ENCODE results near the gene CELF2. TPM values are rescaled to one million over a fixed set of nuclear protein-coding genes. Genes with fewer than 3 reads are reported as not detected.

Gene CELF2
- 100 to 1,000 TPM; 165 to 181 TPM for total RNA-seq

DNA sequence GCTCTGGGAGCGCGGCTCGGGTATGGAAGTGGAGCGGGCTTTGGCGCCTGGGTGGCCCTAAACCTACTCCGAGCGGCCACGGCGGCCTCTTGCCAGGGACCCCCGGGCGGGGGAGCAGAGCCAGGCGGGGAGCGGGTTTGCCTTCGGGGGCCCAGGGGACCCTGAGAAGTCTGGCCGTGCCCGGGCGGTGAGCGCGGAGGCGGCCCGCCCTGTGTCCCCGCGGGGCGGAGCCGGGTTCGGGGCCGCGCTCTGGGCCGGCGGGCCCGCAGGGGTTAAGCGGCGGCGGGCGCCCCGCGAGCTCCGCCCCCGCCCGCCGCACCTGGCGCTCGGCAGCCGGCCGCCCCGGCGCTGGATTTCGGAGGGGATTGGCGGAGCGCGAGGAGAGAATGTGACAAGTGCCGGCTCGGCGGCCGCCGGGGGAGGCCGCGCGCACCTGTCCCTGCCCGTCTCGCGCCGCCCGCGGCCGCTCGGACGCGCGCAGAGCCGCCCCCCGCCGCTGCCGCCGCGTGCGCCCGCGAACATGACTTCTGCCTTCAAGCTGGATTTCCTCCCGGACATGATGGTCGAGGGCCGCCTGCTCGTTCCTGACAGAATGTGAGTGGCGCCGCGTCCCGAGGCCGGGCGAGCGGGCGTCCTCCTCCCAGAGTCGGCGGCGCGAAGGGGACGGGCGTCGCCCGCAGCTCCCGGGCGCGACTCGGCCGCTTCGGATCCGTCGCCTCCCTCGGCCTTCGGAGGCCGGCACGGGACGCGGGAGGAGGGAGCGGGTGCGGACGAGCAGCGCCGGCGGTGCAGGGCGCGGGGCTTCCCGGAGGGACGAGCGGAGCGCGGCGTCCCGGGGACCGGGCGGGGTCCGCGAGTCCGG is at the start of gene CELF2:
TSS of gene CELF2 (plus strand) at position 303 of the 862 bp plus-strand sequence. CDS start at position 521, 218 bp downstream.
- ChIA-PET CTCF (no interaction called here), POLR2A (interaction anchor here (1.0 kb wide), 1 partner anchor 128 kb away, joined by 3 read pairs; no protein-coding TSS in a partner anchor)
- DNase-seq: peak; percentile 64

DNA sequence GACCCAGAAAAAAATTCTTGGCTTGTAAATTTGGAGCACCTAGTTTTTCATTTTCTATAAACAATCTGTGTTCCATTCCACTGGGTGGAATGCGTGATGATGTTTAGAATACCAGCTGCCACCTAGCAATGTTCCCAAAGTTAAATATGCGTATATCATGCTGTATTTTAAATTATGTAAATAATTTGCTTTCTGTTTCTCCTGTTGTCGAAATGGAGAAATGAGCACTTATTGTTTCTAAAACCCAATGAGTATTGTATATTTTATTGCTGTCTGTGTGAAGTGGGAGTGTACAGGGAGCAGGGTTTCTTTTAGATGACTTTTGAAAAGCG is 49.4 kb upstream of the CELF2 start:
- no peak for DNase-seq
- Mint-ChIP-seq H3K36me3 (ENCODE audit: low read depth) (no peaks in the 10 kb centered on the region), H3K4me1 (no peaks in the 10 kb centered on the region), H3K4me3 (no peak overlapping the region), H3K27ac (no peak overlapping the region), H3K9me3 (no peaks in the 10 kb centered on the region), H3K27me3 (peaks cover 15% of the 10 kb centered on the region)
- POLR2A ChIA-PET: no interaction called here
- CTCF ChIA-PET: no interaction called here

More for the DNA sequence above, at the start of gene CELF2:
- Mint-ChIP-seq H3K4me1 (peaks cover 22% of the 10 kb centered on the region), H3K4me3 (peak within 1 kb of the TSS; percentile 80), H3K27me3 (peaks cover 76% of the 10 kb centered on the region), H3K27ac (peak within 1 kb of the TSS; percentile 34), H3K36me3 (ENCODE audit: low read depth) (peaks cover 3% of the 10 kb centered on the region), H3K9me3 (no peaks in the 10 kb centered on the region)

- no peaks in the 10 kb centered on the region for H3K4me1 Mint-ChIP-seq
- H3K27me3 Mint-ChIP-seq: peaks cover 37% of the 10 kb centered on the region
- POLR2A ChIA-PET: no interaction called here
- CTCF ChIA-PET: no interaction called here
- H3K36me3 Mint-ChIP-seq (ENCODE audit: low read depth): no peaks in the 10 kb centered on the region
- H3K9me3 Mint-ChIP-seq: peaks cover 3% of the 10 kb centered on the region
- H3K4me3 Mint-ChIP-seq: no peak overlapping the region
- H3K27ac Mint-ChIP-seq: no peak overlapping the region
- no peak for DNase-seq
Measured at GRCh38 chr10:10973310-10973709, 44.4 kb upstream of the CELF2 start.

DNA sequence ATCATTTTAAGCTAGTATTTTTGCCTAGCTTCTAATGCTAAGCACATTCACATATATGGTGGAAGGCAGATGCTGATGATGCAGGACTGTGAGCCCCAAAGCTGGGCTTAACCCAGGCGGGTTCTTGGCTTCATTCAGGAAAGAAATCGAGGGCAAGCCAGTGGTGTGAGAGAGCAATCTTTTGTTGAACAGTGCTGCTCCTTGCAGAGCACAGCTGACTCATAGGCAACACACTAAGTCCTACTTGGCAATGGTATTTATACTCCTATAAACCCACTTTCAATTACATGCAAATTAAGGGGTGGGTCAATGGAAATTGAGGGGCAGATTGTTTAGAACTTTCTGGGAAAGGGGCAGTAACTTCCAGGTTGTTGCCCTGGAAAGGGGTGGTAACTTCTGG is 42.0 kb upstream of the CELF2 start:
- DNase-seq: no peak
- no peak overlapping the region for H3K27ac Mint-ChIP-seq
- H3K4me1 Mint-ChIP-seq: no peaks in the 10 kb centered on the region
- peaks cover 35% of the 10 kb centered on the region for H3K27me3 Mint-ChIP-seq
- H3K4me3 Mint-ChIP-seq: no peak overlapping the region
- H3K36me3 Mint-ChIP-seq (ENCODE audit: low read depth): no peaks in the 10 kb centered on the region
- peaks cover 3% of the 10 kb centered on the region for H3K9me3 Mint-ChIP-seq
- CTCF ChIA-PET: no interaction called here
- POLR2A ChIA-PET: no interaction called here

DNA sequence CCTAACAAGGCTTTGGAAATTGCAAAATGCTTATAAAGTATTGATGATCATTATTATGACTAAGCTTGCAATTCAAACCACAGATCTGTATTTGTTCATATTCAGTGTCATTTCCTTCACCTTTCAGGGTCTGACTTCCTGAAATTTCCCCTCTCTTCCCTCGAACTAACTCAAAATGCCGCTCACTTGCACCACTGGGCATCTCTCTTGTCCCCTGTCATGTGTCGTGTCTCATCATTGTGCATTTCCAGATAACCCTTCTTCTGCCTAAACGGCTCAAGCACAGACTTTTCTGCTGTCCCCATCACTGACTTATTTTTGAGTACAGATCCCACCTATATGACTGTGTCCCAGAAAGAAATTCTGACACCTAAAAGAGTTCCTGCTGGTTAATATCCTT is 41.0 kb upstream of the CELF2 start:
- no peak for DNase-seq
- ChIA-PET CTCF (no interaction called here), POLR2A (no interaction called here)
- no peak overlapping the region for H3K4me3 Mint-ChIP-seq
- no peaks in the 10 kb centered on the region for H3K4me1 Mint-ChIP-seq
- H3K9me3 Mint-ChIP-seq: peaks cover 3% of the 10 kb centered on the region
- H3K27me3 Mint-ChIP-seq: peaks cover 30% of the 10 kb centered on the region
- H3K27ac Mint-ChIP-seq: no peak overlapping the region
- no peaks in the 10 kb centered on the region for H3K36me3 Mint-ChIP-seq (ENCODE audit: low read depth)

- POLR2A ChIA-PET: no interaction called here
- Mint-ChIP-seq H3K4me3 (no peak overlapping the region), H3K27me3 (peaks cover 28% of the 10 kb centered on the region)
Measured at GRCh38 chr10:10977226-10977956, 40.3 kb upstream of the CELF2 start.

GRCh38 chr10:10977978-10978377 is 39.7 kb upstream of the CELF2 start:
- Mint-ChIP-seq H3K4me1 (no peaks in the 10 kb centered on the region), H3K27me3 (peaks cover 25% of the 10 kb centered on the region), H3K9me3 (peaks cover 3% of the 10 kb centered on the region), H3K27ac (no peak overlapping the region), H3K36me3 (ENCODE audit: low read depth) (no peaks in the 10 kb centered on the region), H3K4me3 (no peak overlapping the region)
- DNase-seq: no peak
- ChIA-PET POLR2A (no interaction called here), CTCF (no interaction called here)

More at GRCh38 chr10:10977226-10977956, 40.3 kb upstream of the CELF2 start:
- Mint-ChIP-seq H3K36me3 (ENCODE audit: low read depth) (no peaks in the 10 kb centered on the region), H3K9me3 (peaks cover 3% of the 10 kb centered on the region), H3K4me1 (no peaks in the 10 kb centered on the region), H3K27ac (no peak overlapping the region)
- CTCF ChIA-PET: no interaction called here
- DNase-seq: no peak

GRCh38 chr10:10985361-10985760 is 32.3 kb upstream of the CELF2 start:
- H3K27me3 Mint-ChIP-seq: peaks cover 20% of the 10 kb centered on the region
- no peaks in the 10 kb centered on the region for H3K4me1 Mint-ChIP-seq
- no peak overlapping the region for H3K27ac Mint-ChIP-seq
- ChIA-PET POLR2A (no interaction called here), CTCF (no interaction called here)
- H3K9me3 Mint-ChIP-seq: peaks cover 4% of the 10 kb centered on the region
- no peak for DNase-seq
- H3K36me3 Mint-ChIP-seq (ENCODE audit: low read depth): no peaks in the 10 kb centered on the region
- no peak overlapping the region for H3K4me3 Mint-ChIP-seq

DNA sequence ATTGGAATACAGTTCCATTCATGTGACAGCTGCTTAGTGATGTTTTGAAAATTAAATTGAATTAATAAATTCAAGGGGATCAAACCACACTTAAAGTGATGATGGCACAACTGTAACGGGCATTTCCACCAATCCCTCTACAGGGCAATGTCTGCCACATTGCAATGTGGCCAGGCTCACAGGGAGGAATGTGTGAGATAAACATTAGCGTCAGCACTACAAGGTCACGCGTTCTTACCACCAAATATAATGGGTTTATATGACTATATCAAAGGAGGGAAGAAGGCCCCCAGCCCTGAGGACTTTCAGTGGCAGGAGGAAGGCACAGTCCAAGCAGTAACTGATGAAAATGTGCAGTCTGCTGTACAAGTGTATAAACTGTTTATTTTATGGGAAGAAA is 31.1 kb upstream of the CELF2 start:
- no peak for DNase-seq
- H3K4me1 Mint-ChIP-seq: no peaks in the 10 kb centered on the region
- H3K27ac Mint-ChIP-seq: no peak overlapping the region
- no peak overlapping the region for H3K4me3 Mint-ChIP-seq
- H3K27me3 Mint-ChIP-seq: peaks cover 29% of the 10 kb centered on the region
- ChIA-PET CTCF (interaction anchor here (0.7 kb wide), 1 partner anchor 895 kb away, joined by 3 read pairs; no protein-coding TSS in a partner anchor), POLR2A (no interaction called here)
- H3K36me3 Mint-ChIP-seq (ENCODE audit: low read depth): no peaks in the 10 kb centered on the region
- peaks cover 4% of the 10 kb centered on the region for H3K9me3 Mint-ChIP-seq

GRCh38 chr10:10987111-10987510 is 30.6 kb upstream of the CELF2 start:
- no peak for DNase-seq
- no peaks in the 10 kb centered on the region for H3K36me3 Mint-ChIP-seq (ENCODE audit: low read depth)
- no peak overlapping the region for H3K27ac Mint-ChIP-seq
- H3K4me1 Mint-ChIP-seq: no peaks in the 10 kb centered on the region
- peaks cover 31% of the 10 kb centered on the region for H3K27me3 Mint-ChIP-seq
- ChIA-PET POLR2A (no interaction called here), CTCF (no interaction called here)
- no peak overlapping the region for H3K4me3 Mint-ChIP-seq
- H3K9me3 Mint-ChIP-seq: peaks cover 4% of the 10 kb centered on the region

DNA sequence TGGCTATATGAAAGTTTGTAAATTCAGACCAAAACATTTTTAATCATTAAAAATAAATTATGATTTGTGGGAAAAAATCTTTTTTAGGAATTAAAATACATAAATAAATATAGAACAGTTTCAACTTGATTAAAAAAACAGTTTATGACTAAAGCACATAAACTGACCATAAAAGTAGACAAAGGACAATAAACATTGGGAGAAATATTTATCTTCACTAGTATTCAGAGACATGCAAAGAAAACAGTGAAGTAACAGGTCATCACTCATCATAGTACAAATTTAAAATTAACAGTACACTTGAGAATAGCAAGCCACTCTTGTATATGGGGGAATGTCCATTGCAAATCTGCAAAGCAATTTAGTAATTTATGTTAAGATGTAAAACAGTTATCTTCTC is 28.0 kb upstream of the CELF2 start:
- H3K4me3 Mint-ChIP-seq: no peak overlapping the region
- ChIA-PET CTCF (no interaction called here), POLR2A (no interaction called here)
- no peaks in the 10 kb centered on the region for H3K36me3 Mint-ChIP-seq (ENCODE audit: low read depth)
- no peak overlapping the region for H3K27ac Mint-ChIP-seq
- no peaks in the 10 kb centered on the region for H3K4me1 Mint-ChIP-seq
- peaks cover 40% of the 10 kb centered on the region for H3K27me3 Mint-ChIP-seq
- peaks cover 12% of the 10 kb centered on the region for H3K9me3 Mint-ChIP-seq
- DNase-seq: no peak

- ChIA-PET CTCF (interaction anchor here (1.4 kb wide), 1 partner anchor 25 kb away, joined by 4 read pairs; no protein-coding TSS in a partner anchor), POLR2A (no interaction called here)
- Mint-ChIP-seq H3K4me1 (no peaks in the 10 kb centered on the region), H3K27ac (no peak overlapping the region), H3K27me3 (peaks cover 41% of the 10 kb centered on the region), H3K4me3 (no peak overlapping the region), H3K9me3 (peaks cover 12% of the 10 kb centered on the region), H3K36me3 (ENCODE audit: low read depth) (no peaks in the 10 kb centered on the region)
- no peak for DNase-seq
Measured at GRCh38 chr10:10991144-10991543, 26.5 kb upstream of the CELF2 start.

DNA sequence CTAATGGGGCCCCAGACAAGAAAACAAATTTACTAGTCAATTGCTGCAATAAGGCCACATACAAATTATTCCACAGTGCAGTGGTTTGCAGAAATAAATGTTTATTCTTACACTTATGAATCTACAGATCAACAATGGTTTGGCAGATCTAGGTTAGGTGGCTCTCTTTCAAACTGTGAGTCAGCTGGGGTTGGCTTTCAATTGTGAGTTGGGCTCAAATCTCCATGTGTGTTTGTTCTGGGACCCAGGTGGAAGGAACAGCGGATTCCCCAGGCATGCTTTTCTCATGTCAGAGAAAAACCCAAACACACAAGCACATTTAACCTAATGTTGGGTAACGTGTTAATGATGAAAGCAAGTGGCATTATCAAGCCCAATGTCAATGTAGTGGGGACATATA is 25.6 kb upstream of the CELF2 start:
- Mint-ChIP-seq H3K4me3 (no peak overlapping the region), H3K9me3 (peaks cover 12% of the 10 kb centered on the region), H3K4me1 (peaks cover under 1% of the 10 kb centered on the region), H3K36me3 (ENCODE audit: low read depth) (no peaks in the 10 kb centered on the region), H3K27ac (no peak overlapping the region), H3K27me3 (peaks cover 39% of the 10 kb centered on the region)
- POLR2A ChIA-PET: no interaction called here
- no peak for DNase-seq
- CTCF ChIA-PET: interaction anchor here (1.4 kb wide), 1 partner anchor 26 kb away, joined by 4 read pairs; no protein-coding TSS in a partner anchor
